ENCODE data around the gene PARP3.
A peak's percentile ranks its signal among the peaks of the same experiment; 100 is the strongest.

The PARP3 gene

GRCh38 chr3:51934139-51934850 is 7.9 kb upstream of the PARP3 start:
- no peak for DNase-seq

DNA sequence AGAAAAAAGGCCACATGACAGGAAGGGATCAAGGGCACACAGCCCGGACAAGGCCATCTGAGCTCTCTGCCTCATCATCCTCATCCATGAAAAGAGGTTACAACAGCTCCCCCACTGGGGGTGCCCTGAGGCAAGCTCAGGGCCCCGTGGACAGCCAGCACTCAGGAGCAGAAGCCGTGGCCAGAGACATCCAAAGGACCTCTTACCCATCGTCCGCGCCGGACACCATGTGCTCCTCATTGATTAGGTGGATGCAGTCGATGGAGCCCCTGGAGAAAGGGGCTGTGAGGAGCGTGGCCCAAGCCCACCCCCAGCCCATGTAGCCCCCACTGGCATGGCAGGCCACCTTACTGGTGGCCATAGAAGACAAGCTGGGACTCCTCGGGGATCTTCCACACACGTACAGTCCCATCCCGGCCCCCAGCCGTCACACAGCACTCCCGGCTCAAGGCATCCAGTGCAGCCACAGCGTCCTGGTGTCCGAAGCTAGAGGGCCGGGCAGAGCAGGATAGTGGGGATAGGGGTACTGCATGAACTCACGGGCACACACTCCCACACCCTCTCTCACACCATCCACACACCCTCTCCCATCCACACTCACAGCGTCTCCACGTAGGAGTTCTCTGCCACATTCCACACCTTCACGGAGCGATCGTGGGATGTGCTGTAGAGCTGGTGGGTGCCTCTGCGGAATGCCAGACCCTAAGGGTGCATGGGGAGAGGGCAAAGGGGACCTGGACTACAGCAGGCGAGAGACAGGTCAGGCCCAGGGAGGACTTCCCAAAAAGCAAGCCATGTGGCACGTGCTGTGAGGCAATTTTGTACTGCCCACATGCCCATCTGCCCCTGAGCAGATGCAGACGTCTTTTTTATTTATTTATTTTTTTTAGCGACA is 6.9 kb upstream of the PARP3 start:
- no peak for DNase-seq

GRCh38 chr3:51935886-51936755 is 6.0 kb upstream of the PARP3 start:
- no peak for DNase-seq

DNA sequence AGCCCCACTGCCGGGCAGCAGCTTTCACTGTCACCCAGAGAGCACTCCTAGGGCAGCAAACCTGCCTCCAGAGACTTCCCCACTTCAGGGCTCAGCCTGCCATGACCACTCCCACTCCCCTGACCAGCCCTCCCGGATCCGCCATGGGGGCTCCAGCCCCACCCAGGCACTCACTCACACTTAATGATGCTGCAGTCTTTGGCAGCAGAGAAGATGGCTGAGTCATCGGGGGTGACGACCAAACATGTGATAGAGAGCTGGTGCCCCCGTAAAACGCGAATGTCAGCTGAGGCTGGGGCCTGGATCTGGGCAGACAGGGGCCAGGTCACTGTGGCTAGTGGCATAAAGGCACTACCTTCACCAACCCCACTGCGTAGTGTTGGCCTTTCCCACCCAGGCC is 5.1 kb upstream of the PARP3 start:
- DNase-seq: no peak

- DNase-seq: no peak
These were observed 4.3 kb upstream of the PARP3 start for GRCh38 chr3:51937611-51938450.

DNA sequence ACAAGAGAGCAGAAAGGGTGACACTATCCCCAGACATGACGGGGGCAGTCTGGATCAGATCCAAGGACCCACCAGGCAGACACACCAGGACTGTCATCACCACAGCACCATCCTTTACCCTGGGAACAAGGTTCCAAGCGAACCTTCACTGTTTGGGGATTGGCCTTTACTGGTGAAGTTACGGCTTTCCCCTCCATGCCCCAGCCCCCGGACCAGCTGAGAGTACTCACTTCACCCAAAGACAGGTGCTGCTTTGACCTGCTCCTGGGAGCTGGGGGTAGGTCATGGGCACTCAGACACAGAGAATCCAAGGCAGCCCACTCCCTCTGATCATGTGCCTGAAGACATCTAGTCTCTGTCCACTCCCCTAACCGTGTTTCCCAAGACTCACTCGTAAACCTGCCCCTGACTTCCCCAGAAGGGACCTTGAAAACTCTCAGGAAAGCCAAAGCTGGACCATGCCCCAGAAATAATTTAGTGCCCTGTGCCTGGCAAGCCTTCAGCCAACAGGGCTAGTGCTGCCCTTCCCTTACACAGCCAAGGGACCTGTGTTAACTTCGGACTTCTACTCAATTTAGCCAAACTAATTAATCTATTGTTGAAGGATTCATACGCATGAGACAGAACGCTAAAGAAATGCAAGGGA is 3.3 kb upstream of the PARP3 start:
- DNase-seq: no peak

- DNase-seq: no peak
These were observed 1.3 kb upstream of the PARP3 start for GRCh38 chr3:51940648-51941462.

- no peak for DNase-seq
These were observed 733 bp upstream of the PARP3 start for GRCh38 chr3:51941463-51941797.

- peak; percentile 56 for DNase-seq
These were observed 664 bp downstream of the PARP3 start for GRCh38 chr3:51942603-51943450.

DNA sequence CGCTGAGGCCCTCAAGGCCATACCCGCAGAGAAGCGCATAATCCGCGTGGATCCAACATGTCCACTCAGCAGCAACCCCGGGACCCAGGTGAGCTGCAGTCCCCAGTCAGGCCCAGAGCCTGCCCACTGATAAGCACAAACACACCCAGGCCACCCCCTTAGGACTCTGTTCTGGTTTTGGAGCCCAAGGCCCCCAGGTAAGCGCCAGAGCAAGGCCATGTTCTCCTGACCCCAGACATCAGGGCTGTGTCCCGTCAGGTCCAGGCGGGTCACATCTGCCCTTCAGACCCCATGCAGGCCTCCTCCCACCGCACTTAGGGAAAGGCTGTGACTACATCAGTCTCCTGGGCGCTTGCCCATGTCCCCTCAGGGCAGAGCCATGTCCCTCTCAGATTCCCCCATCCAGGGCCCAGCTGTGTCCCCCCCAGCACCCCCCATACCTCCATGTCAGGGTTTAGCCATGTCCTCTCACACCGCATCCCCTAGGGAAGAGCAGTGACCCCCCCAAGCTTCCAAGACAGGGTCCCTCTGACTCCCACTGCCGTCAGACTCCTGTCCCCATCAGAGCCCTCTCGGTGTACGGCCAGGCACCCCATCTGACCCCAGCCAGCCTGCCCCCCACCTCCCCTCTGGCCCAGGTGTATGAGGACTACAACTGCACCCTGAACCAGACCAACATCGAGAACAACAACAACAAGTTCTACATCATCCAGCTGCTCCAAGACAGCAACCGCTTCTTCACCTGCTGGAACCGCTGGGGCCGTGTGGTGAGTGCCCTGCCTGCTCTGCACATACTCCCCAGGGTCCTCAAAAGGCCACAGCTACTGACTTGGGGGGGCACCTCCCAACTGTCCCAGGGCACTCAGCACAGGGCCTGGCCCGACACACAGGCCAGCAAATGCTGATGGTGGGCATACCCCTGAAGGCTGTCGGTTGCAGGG is 1.6 kb downstream of the PARP3 start:
- no peak for DNase-seq

GRCh38 chr3:51944451-51945021 is 2.4 kb downstream of the PARP3 start:
- DNase-seq: no peak

DNA sequence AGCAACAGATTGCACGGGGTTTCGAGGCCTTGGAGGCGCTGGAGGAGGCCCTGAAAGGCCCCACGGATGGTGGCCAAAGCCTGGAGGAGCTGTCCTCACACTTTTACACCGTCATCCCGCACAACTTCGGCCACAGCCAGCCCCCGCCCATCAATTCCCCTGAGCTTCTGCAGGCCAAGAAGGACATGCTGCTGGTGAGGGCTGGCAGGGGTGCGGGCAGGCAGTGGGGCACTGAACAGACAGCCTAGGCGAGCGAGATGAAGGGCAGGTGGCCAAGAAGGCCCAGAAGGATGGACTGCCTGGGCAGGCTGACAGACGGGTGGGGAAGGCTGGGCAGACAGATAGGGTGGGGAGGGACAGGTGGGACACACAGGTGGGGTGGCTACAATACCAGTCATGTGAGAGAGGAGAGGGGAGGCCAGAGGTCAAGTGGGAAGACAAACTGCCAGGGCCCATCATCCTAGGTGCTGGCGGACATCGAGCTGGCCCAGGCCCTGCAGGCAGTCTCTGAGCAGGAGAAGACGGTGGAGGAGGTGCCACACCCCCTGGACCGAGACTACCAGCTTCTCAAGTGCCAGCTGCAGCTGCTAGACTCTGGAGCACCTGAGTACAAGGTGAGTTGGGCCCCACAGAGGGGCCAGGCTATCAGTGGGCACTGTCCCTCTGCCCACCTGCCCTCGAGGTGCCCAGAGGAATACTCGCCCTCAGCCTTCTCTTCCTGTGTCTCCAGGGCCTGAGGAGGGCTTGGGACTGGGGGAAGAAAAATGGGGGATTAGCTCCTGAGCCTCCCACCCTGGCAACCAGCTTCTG is 3.1 kb downstream of the PARP3 start:
- no peak for DNase-seq

GRCh38 chr3:51945926-51946705 is 4.0 kb downstream of the PARP3 start:
- DNase-seq: no peak

DNA sequence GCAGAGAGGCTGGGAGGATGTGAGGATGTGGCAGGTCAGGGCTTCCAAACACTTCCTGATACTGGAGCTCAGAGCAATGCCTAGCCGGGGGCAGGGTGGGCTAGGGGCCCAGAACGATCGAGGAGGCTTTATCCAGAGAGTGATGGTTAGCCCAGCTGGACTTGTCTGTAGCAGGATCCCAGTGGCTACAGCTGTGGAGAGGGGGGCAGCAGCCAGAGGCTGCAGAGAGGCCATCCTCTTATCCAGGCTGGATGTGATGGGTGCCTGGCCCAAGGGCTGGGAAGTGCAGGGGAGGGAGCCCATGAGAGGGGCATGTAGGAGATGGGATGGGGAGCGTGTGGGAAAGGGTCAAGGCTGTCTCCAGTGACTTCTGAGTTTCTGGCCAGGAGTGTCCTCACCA is 4.6 kb downstream of the PARP3 start:
- DNase-seq: no peak

DNA sequence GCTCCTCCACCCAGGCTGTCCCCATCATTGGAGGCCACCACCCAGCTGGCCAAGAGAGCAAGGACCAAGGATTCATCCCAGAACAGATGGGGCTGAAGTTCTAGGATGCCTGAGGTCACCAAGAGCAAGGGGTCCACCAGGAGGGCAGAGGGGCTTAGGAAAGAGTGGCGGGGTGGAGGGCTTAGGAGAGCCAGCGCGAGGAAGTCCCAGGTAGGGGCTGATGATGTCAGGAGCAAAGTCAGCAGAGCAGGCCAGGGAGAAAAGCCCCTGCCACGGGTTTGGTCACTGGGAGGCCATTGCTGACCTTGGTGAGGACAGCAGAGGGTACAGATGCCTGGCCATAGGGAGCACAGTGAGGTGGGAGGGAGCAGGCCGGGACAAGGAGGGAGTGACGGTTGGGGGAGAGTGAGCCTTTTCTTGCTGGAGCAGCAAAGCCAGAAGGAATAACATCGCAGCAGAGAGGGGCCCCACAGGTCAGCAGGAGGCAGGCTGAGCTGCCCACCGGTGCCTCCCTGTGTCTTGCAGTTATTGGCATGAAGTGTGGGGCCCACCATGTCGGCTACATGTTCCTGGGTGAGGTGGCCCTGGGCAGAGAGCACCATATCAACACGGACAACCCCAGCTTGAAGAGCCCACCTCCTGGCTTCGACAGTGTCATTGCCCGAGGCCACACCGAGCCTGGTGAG is 5.2 kb downstream of the PARP3 start:
- no peak for DNase-seq
